ENCODE results near the gene CEMIP.

- TF ChIP-seq CTCF (IDR thresholded peaks at IDR 0.05) (no peak), ZFX (IDR thresholded peaks at IDR 0.05; ENCODE audit: borderline replicate concordance) (no peak)
These were observed 11.1 kb downstream of the CEMIP start for GRCh38 chr15:80790236-80790635.
